T47D (cell line): ENCODE data around the gene UCN2.
"Not testable (repeated sequence)": the region's sequence is repeated elsewhere in the genome, so short reads cannot be mapped to it uniquely, and the experiment has no call there.

Experiments
- DNase-seq, 2 experiments: peaks; one replicate each; pipeline versions ENCODE4 v3.0.0 to v3.0.0-alpha.2; 2011 to 2012; ENCODE audit warnings: low read depth in 1 of 2, low spot score in 1 of 2
- JUND ChIP-seq: IDR thresholded peaks from 2 replicates; pipeline ENCODE4 v1.6.1; 2012; ENCODE audit warnings: low read depth
- in situ Hi-C: cut with HindIII; loops from 2 replicates; pipeline ENCODE4 v1.10.0; 2016; ENCODE audit warnings: low sequenced_read_pairs, low pct_unique_long_range_greater_than_20kb

The UCN2 gene

DNA sequence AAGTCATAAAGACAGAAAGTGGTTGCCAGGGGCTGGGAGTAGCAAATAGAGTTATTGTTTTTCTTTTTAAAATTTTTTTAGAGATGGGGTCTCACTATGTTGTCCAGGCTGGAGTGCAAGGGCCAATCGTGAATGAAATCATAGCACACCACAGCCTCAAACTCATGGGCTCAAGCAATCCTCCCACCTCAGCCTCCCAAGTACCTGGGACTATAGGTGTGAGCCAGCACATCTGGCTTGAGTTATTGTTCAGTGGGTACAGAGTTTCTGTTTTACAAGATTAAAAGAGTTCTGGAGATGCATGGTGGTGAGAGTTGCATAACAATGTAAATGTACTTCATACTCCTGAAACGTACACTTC is 30.6 kb downstream of the UCN2 start:
- in situ Hi-C loops = no loop called here
- TF ChIP-seq JUND = no peak

DNA sequence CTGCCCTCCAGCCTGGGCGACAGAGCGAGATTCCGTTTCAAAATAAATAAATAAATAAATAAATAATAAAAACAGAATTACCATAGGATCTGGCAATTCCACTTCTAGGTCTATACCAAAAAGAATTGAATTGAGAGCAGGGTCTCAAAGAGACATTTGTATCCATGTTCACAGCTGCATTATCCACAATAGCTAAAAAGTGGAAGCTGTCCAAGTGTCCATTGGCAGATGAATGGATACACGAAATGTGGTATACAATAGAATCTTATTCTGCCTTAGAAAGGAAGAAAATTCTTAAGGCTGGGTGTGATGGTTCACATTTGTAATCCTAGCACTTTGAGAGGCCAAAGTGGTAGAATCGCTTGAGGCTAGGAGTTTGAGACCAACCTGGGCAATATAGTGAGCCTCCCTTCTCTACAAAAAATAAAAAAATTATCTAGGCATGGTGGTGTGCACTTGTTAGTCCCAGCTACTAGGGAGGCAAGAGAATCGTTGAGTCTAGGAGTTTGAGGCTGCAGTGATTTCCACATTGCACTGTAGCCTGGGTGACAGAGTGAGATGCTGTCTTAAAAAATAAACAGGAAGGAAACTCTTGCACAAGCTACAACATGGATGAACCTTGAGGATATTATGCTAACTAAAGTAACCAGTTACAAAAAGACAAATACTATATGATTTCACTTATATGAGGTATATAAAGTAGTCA is 31.2 kb downstream of the UCN2 start:
- no peak for DNase-seq
- no peak for TF ChIP-seq JUND
- in situ Hi-C loops = no loop called here

More for the DNA sequence above, 30.6 kb downstream of the UCN2 start:
- DNase-seq = no peak

DNA sequence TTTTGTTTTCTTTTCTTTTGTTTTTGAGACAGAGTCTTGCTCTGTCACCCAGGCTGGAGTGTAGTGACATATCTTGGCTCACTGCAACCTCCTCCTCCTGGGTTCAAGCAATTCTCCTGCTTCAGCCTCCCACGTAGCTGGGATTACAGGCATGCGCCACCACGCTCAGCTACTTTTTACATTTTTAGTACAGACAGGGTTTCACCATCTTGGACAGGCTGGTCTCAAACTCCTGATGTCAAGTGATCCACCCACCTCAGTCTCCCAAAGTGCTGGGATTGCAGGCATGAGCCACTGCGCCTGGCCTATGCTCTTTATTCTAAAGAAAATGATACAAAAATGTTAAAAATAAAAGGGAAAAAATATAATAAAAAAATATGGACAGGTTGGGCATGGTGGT is 32.9 kb downstream of the UCN2 start:
- in situ Hi-C loops = not testable (repeated sequence)

DNA sequence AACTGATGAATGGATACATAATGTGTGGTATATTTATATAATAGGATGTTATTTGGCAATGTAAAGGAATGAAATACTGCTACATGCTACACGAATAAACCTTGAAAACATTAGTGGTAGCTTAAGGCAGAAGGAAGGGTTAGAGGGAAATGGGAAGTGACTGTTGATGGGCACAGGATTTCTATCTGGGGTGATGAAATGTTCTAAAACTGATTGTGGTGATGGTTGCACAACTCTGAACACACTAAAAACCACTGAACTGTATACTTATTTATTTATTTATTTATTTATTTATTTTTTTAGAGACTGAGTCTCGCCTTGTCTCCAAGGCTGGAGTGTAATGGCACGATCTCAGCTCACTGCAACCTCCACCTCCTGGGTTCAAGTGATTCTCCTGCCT is 34.8 kb downstream of the UCN2 start:
- in situ Hi-C loops = no loop called here
- no peak for DNase-seq
- no peak for TF ChIP-seq JUND

More for the DNA sequence above, 32.9 kb downstream of the UCN2 start:
- not testable (repeated sequence) for DNase-seq

DNA sequence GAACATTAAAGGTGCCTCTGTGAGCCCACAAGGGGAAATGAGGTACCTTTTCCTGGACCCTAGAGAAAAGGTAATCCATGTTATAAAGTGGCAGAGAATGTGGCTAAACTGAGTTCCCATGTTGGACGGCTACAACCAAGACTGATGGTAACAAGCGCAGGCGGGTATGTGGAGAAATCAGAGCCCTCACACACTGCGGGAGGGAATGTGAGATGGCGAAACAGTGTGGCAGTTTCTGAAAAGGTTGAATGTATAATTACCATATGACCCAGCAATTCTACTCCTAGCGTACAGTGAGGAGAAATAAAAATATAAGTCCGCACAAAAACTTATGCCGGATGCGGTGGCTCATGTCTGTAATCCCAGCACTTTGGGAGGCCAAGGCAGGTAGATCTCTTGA is 35.5 kb downstream of the UCN2 start:
- no peak for DNase-seq
- in situ Hi-C loops = no loop called here
- TF ChIP-seq JUND = no peak

DNA sequence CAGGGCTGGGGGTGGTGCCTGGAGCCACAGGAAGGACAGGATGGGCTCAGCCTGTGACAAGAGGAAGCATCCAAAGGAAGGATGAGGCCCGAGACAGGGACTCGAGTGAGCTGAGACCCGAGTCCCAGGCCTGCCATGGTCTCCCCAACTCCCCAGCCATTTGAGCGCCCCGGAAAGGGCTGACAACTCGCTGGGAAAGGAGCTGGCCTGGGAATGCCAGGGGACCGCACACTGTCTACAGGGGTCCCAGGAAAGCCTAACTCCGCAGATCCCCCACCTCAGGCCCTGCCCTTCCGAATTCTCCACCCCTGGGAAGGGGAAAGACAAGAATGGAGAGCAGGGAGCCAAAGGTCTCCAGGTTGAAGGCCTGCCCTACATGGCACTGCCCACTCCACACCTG is 38.6 kb downstream of the UCN2 start:
- no peak for DNase-seq
- in situ Hi-C loops = no loop called here
- TF ChIP-seq JUND = no peak

DNA sequence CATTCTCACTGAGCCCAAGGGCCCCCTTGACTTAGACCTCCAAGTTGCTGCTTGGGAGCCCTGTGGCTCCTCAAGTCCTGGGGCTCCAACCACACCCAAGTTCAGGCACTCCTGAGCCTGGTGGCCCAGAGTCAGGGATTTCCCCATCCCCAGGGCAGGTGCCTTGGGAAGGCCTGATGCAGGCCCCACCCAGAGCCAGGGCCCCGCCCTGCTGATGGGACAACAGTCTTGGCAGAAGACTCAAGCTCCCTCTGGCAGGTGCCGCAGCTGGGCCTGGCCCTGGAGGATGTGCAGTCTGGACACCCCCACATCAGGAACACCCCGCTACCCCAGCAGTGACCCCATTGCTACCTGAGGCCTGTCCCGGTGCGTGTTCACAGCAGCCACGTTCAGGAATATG is 41.9 kb downstream of the UCN2 start:
- DNase-seq = no peak
- in situ Hi-C loops = no loop called here

DNA sequence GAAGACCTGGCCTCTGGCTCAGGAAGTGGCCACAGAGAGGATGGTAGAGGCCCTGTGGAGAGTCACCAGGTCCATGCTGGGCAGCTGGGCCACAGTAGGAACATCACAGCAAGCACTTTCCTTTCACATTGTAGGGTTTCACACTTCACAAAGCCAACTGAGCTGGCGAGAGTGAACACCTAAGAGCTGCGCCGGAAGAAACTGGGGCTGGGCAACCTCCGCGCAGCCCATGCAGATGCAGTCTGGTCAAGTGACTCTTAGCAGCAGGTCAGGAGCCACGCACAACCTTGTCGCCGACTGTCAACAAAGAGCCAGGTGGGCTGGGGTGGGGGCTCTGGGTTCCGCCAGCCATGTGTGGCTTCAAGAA is 44.3 kb downstream of the UCN2 start:
- in situ Hi-C loops = no loop called here
- no peak for TF ChIP-seq JUND
- no peak for DNase-seq

More for the DNA sequence above, 41.9 kb downstream of the UCN2 start:
- no peak for TF ChIP-seq JUND

DNA sequence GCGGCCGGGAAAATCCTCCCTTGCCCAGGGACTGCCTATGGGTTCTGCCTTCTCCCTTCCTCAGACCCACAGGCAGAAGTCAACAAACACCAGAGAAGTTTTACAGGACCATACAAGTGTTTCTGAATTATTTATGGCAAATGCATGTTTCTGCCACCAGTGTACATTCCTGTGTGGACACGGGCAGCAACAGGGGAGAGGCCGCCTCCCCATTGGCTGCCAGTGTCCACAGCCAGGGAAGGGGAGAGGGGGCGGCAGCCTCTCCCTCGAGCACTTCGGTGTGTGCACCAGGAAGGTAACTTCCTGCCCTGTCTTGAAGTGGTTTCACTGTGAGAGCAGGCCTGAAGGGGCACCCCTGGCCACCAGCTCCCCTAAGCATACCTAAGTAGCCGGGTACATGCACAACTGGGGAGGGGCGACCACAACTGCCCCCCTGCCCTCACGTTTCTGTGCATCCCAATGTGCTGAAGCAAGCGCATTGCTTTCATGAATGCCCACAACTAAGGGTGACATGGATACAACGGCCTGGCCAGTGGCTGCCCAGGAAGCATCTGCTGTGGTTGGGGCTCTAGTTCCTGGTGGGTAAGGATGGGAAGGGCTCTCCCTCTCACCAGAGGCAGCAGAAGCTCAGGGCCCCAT is 44.8 kb downstream of the UCN2 start:
- no peak for DNase-seq
- TF ChIP-seq JUND = no peak
- in situ Hi-C loops = no loop called here

DNA sequence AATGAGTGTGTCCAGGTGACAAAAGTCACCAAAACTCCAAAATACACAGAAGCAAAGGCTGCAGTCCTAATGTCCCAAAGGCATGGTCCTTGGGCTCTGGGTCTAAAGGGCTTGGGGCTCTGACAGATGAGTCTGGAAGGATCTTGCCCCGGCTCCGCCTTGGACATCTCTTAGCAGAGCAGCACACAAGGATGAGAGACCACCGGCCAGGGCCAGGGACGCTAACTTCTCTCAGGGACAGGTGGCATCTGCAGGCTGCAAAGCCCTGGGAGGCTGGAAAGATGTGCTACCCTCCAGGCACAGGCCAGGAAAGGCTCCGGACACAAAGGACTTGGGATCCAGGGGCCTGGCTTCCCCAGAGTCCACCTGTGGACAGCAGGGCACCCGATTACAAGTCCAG is 45.5 kb downstream of the UCN2 start:
- in situ Hi-C loops = no loop called here
- no peak for DNase-seq
- no peak for TF ChIP-seq JUND

DNA sequence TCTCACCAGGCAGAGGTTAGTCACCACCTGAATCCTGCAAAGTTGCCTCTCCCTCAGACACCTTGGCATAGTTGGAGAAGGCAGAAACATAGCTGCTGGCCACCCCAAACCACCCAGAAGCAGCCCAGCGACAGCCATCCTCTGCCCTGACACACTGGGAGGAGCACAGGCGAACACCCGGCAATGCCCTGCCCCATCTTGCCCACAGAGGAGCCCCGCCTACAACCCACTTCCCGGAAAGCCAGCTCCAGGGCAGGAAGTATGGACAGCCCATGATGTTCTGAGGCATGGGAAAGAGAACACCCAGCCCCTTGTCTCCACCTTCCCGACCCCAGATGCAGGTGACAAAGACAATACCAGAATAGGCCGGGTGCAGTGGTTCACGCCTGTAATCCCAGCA is 47.0 kb downstream of the UCN2 start:
- in situ Hi-C loops = no loop called here
- DNase-seq = no peak
- TF ChIP-seq JUND = no peak

DNA sequence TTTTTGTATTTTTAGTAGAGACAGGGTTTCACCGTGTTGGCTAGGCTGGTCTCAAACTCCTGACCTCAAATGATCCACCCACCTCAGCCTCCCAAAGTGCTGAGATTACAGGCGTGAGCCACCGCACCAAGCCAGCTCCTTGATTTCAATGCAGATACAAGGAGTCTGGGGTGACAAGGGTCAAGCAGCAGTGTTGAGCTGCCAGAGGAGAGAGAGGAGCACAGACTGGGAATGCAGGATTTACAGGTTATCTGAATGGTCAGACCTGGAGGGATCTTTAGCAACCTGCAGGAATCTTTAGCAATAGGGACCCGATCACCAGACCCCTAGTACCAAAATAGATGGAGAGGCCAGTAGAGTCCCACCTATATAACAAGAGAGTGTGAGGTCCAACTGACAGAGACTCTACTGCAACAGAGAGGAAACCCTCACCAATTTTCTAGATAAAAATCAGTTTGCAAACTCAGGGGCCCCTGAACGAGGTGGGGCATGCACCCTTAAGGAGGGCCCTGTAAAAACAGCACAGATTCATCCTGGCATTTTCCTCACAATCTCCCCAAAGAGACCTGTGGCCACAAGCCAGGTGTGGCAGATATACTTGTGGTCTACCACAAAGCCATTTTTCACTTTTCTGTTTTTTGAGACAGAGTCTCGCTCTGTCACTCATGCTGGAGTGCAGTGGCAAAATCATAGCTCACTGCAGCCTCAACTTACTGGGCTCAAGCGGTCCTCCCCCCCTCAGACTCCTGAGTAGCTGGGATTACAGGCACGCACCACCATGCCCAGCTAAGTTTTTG is 49.0 kb downstream of the UCN2 start:
- DNase-seq = peak in 1 of 2 experiments; percentile 6
- TF ChIP-seq JUND = no peak
- in situ Hi-C loops = no loop called here
